HepG2 (cell line): Measurements from ENCODE around the gene TP53I3. TPM values are rescaled to one million over a fixed set of nuclear protein-coding genes. Genes with fewer than 3 reads are reported as not detected.

ENCODE experiments used
- CCDC6 ChIP-seq: sonication (generic); formaldehyde crosslinking; IDR thresholded peaks from 2 replicates; pipeline ENCODE4 v1.8.1; 2022; ENCODE audit warnings: mild to moderate bottlenecking, missing genetic modification reagents, moderate library complexity
- ETV6 ChIP-seq: sonication (generic); formaldehyde crosslinking; conservative IDR thresholded peaks from 2 replicates; pipeline ENCODE4 v1.4.0; 2020; ENCODE audit warnings: missing genetic modification reagents
- FOSL1 ChIP-seq: sonication (generic); formaldehyde crosslinking; IDR thresholded peaks from 2 replicates; pipeline ENCODE4 v1.9.0; 2021; ENCODE audit warnings: missing genetic modification reagents, borderline replicate concordance
- FOXC1 ChIP-seq: sonication (generic); formaldehyde crosslinking; IDR thresholded peaks from 2 replicates; pipeline ENCODE4 v1.8.0; 2022; ENCODE audit warnings: mild to moderate bottlenecking, missing genetic modification reagents, borderline replicate concordance
- GTF2F1 ChIP-seq: fragments of 150-350 bp; IDR thresholded peaks from 2 replicates; pipeline ENCODE4 v1.6.1; 2014; ENCODE audit warnings: low read length
- HDAC6 ChIP-seq: fragments of 200-600 bp; sonication (generic); IDR thresholded peaks from 2 replicates; pipeline ENCODE4 v1.7.0; 2017; ENCODE audit warnings: mild to moderate bottlenecking, antibody characterized with exemption, low read length, low read depth
- NFE2 ChIP-seq: sonication (generic); formaldehyde crosslinking; IDR thresholded peaks from 2 replicates; pipeline ENCODE4 v1.4.0; 2020; ENCODE audit warnings: missing genetic modification reagents
- NFYC ChIP-seq: IDR thresholded peaks from 2 replicates; pipeline ENCODE4 v1.6.1; 2016; ENCODE audit warnings: missing genetic modification reagents, missing compliant biosample characterization
- SSRP1 ChIP-seq: IDR thresholded peaks from 2 replicates; pipeline ENCODE4 v1.6.1; 2016; ENCODE audit warnings: control low read depth
- TAF1 ChIP-seq: sonication (generic); formaldehyde crosslinking; IDR thresholded peaks from 2 replicates; pipeline ENCODE4 v1.4.0; 2020; ENCODE audit warnings: missing genetic modification reagents
- WIZ ChIP-seq: sonication (generic); formaldehyde crosslinking; IDR thresholded peaks from 2 replicates; pipeline ENCODE4 v1.5.1; 2020; ENCODE audit warnings: mild to moderate bottlenecking, missing genetic modification reagents
- ZBTB7B ChIP-seq: sonication (generic); formaldehyde crosslinking; IDR thresholded peaks from 2 replicates; pipeline ENCODE4 v1.4.0; 2020; ENCODE audit warnings: missing genetic modification reagents
- ZFX ChIP-seq: sonication (generic); formaldehyde crosslinking; IDR thresholded peaks from 2 replicates; pipeline ENCODE4 v1.4.0; 2020; ENCODE audit warnings: mild to moderate bottlenecking, low read depth, missing genetic modification reagents, moderate library complexity
- ZNF124 ChIP-seq: sonication (generic); formaldehyde crosslinking; IDR thresholded peaks from 2 replicates; pipeline ENCODE4 v1.4.0; 2020; ENCODE audit warnings: missing genetic modification reagents
- ZNF230 ChIP-seq: sonication (generic); formaldehyde crosslinking; IDR thresholded peaks from 2 replicates; pipeline ENCODE4 v1.4.0; 2020; ENCODE audit warnings: mild to moderate bottlenecking, missing genetic modification reagents
- ZNF292 ChIP-seq: sonication (generic); formaldehyde crosslinking; IDR thresholded peaks from 2 replicates; pipeline ENCODE4 v1.8.1; 2022; ENCODE audit warnings: mild to moderate bottlenecking, low read depth, missing genetic modification reagents, borderline replicate concordance
- ZNF350 ChIP-seq: sonication (generic); formaldehyde crosslinking; IDR thresholded peaks from 2 replicates; pipeline ENCODE4 v1.4.0; 2020; ENCODE audit warnings: mild to moderate bottlenecking, low read depth, missing genetic modification reagents, borderline replicate concordance
- ZNF552 ChIP-seq: sonication (generic); formaldehyde crosslinking; IDR thresholded peaks from 2 replicates; pipeline ENCODE4 v1.9.0; 2022; ENCODE audit warnings: missing genetic modification reagents, mild to moderate bottlenecking, borderline replicate concordance
- ZNF7 ChIP-seq: IDR thresholded peaks from 2 replicates; pipeline ENCODE4 v1.6.1; 2016; ENCODE audit warnings: missing biosample characterization, missing genetic modification reagents
- ZNF720 ChIP-seq: sonication (generic); formaldehyde crosslinking; IDR thresholded peaks from 2 replicates; pipeline ENCODE4 v1.4.0; 2020; ENCODE audit warnings: missing genetic modification reagents
- ZNF746 ChIP-seq: sonication (generic); formaldehyde crosslinking; IDR thresholded peaks from 2 replicates; pipeline ENCODE4 v1.8.0; 2022; ENCODE audit warnings: mild to moderate bottlenecking, missing genetic modification reagents
- polyA plus RNA-seq, 8 experiments: library from polyadenylated mRNA; depleted of rRNA in 3 of 8; stranded (reverse) in 7 of 8; unstranded in 1 of 8; fragments of >200 nt; fragmentation: Illumina TruSeq in 4 of 8; extraction: Trizol in 4 of 8; gene quantifications; 2 replicates each; pipeline versions ENCODE4 v1.2.1 to v1.2.3, GENCODE V29; 2011 to 2016; ENCODE audit warnings: low read depth in 4 of 8, missing spikeins in 1 of 8, mixed read lengths in 1 of 8; ENCODE audit not compliant: insufficient read depth in 1 of 8
- total RNA-seq, 5 experiments: library from RNA; depleted of rRNA; stranded (reverse); fragments of >200 nt; fragmentation: Illumina TruSeq; extraction: Trizol; gene quantifications; 2 replicates each; pipeline ENCODE4 v1.2.3, GENCODE V29; 2016; ENCODE audit warnings: low read depth in 1 of 5
- TF ChIP-seq, protein P1 (sequence below): sonication (generic); formaldehyde crosslinking; conservative IDR thresholded peaks from 2 replicates; pipeline ENCODE4 v1.8.1; 2023; ENCODE audit warnings: missing genetic modification reagents
- TF ChIP-seq, protein P2 (sequence below): sonication (generic); formaldehyde crosslinking; IDR thresholded peaks from 2 replicates; pipeline ENCODE4 v1.5.1; 2020; ENCODE audit warnings: missing genetic modification reagents, mild to moderate bottlenecking, borderline replicate concordance
- TF ChIP-seq, protein P3 (sequence below): sonication (generic); formaldehyde crosslinking; IDR thresholded peaks from 2 replicates; pipeline ENCODE4 v1.4.0; 2020; ENCODE audit warnings: missing genetic modification reagents
- TF ChIP-seq, protein P4 (sequence below): sonication (generic); formaldehyde crosslinking; conservative IDR thresholded peaks from 2 replicates; pipeline ENCODE4 v1.8.0; 2022; ENCODE audit warnings: mild to moderate bottlenecking, moderate library complexity, missing genetic modification reagents

TP53I3 gene
- total and polyA plus RNA-seq, 2 of the 13 experiments (the other 11 are each of a cell fraction or from before 2014, with no cell fraction given) = 25.0 to 44.1 TPM

DNA sequence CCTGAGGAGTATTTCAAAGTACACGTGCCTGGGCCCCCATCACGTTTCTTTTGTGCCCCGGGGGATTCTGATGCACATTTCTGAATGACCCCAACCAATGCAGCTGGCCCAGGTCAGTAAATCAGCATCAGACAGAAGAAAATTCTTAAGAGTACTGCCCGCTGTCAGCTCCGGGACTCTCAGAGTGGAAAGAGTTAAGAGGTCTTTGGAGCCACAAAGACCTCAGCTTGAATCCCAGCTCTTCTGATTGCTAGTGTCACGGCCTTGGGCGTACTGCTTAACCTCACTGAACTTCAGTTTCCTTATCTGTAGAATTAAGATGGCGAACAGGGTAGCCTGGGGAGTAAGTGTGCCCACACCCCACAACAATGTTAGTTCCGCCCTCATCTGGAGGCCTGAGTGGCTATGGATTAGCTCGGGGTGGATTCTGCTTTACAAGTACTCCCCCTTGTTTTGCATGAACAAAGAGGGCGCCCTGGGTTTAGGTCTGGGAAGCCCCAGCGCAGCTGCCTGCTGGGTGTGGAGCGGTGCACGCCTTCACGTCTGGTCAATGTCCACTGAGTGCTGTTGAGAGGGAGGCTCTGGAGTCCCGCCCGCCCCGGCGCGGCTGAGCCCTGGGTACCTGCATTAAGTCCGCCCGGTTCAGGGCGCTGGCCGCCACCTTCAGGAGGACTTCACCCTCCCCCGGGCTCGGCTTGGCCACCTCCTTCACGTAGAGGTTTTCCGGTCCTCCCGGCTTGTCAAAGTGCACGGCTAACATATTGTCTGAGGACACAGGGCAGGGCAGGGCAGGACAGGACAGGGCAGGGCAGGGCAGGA, 858 bp downstream of the TP53I3 start (continued):
- TF ChIP-seq FOXC1 (CRISPR knock-in tag) = no peak
- TF ChIP-seq TAF1 (CRISPR knock-in tag) = peak; percentile 83; the same call in 1 of the 2 replicates
- TF ChIP-seq, protein P1, sequence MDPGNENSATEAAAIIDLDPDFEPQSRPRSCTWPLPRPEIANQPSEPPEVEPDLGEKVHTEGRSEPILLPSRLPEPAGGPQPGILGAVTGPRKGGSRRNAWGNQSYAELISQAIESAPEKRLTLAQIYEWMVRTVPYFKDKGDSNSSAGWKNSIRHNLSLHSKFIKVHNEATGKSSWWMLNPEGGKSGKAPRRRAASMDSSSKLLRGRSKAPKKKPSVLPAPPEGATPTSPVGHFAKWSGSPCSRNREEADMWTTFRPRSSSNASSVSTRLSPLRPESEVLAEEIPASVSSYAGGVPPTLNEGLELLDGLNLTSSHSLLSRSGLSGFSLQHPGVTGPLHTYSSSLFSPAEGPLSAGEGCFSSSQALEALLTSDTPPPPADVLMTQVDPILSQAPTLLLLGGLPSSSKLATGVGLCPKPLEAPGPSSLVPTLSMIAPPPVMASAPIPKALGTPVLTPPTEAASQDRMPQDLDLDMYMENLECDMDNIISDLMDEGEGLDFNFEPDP = no peak
- TF ChIP-seq, protein P2, sequence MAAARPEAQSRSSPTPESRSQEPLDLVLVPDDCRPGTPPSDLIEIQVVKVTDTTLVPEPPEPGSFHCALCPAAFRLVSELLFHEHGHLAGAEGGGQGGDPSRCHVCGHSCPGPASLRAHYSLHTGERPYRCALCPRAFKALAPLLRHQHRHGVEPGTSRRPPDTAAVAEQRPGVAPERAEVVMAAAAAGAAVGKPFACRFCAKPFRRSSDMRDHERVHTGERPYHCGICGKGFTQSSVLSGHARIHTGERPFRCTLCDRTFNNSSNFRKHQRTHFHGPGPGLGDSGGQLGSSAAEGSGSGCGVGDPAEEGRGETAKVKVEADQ = no peak
- TF ChIP-seq ZNF292 = peak; percentile 89
- TF ChIP-seq HDAC6 = no peak
- TF ChIP-seq NFYC (CRISPR knock-in tag) = no peak
- TF ChIP-seq, protein P3, sequence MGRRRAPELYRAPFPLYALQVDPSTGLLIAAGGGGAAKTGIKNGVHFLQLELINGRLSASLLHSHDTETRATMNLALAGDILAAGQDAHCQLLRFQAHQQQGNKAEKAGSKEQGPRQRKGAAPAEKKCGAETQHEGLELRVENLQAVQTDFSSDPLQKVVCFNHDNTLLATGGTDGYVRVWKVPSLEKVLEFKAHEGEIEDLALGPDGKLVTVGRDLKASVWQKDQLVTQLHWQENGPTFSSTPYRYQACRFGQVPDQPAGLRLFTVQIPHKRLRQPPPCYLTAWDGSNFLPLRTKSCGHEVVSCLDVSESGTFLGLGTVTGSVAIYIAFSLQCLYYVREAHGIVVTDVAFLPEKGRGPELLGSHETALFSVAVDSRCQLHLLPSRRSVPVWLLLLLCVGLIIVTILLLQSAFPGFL (CRISPR knock-in tag) = no peak
- no peak; the same call in 1 of the 2 replicates for TF ChIP-seq ZNF552 (CRISPR knock-in tag)
- TF ChIP-seq SSRP1 = no peak
- peak; percentile 72; the same call in 1 of the 2 replicates for TF ChIP-seq ZNF746 (CRISPR knock-in tag)
- TF ChIP-seq ZNF350 (CRISPR knock-in tag) = peak; percentile 91; the same call in 1 of the 2 replicates
- no peak for TF ChIP-seq ZBTB7B
- TF ChIP-seq ZNF230 = peak; percentile 90; the same call in 1 of the 2 replicates
- TF ChIP-seq ZFX = no peak
- TF ChIP-seq GTF2F1 = no peak
- no peak for TF ChIP-seq NFE2 (CRISPR knock-in tag)
- TF ChIP-seq CCDC6 (CRISPR knock-in tag) = peak; percentile 27; the same call in 1 of the 2 replicates
- TF ChIP-seq ZNF124 (CRISPR knock-in tag) = peak; percentile 53; the same call in 1 of the 2 replicates
- TF ChIP-seq, protein P4, sequence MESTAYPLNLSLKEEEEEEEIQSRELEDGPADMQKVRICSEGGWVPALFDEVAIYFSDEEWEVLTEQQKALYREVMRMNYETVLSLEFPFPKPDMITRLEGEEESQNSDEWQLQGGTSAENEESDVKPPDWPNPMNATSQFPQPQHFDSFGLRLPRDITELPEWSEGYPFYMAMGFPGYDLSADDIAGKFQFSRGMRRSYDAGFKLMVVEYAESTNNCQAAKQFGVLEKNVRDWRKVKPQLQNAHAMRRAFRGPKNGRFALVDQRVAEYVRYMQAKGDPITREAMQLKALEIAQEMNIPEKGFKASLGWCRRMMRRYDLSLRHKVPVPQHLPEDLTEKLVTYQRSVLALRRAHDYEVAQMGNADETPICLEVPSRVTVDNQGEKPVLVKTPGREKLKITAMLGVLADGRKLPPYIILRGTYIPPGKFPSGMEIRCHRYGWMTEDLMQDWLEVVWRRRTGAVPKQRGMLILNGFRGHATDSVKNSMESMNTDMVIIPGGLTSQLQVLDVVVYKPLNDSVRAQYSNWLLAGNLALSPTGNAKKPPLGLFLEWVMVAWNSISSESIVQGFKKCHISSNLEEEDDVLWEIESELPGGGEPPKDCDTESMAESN = peak; percentile 96
- no peak for TF ChIP-seq ZNF7 (CRISPR knock-in tag)
- no peak for TF ChIP-seq FOSL1 (CRISPR knock-in tag)
- no peak for TF ChIP-seq ZNF720 (CRISPR knock-in tag)
- TF ChIP-seq WIZ (CRISPR knock-in tag) = no peak
- TF ChIP-seq ETV6 (CRISPR knock-in tag) = peak; percentile 58
